T-helper 17 cell (primary cell): Measurements from ENCODE around the gene LZTR1. TPM values are rescaled to one million over a fixed set of nuclear protein-coding genes. Genes with fewer than 3 reads are reported as not detected.

Source experiments
- ATAC-seq: fragments of 150-1000 bp; cut with Tn5 transposase; 2 replicates; pipeline ENCODE4 v1.10.0; 2021; ENCODE audit warnings: mild to moderate bottlenecking, moderate library complexity
- DNase-seq, 3 donors: peaks; one replicate each; pipeline versions ENCODE4 v3.0.0 to v3.0.0-alpha.2; 2020 to 2021
- H3K9me3 ChIP-seq: one replicate; pipeline ENCODE4 v1.7.0; 2013; ENCODE audit warnings: low read length, mild to moderate bottlenecking; ENCODE audit not compliant: control insufficient read depth, poor library complexity, severe bottlenecking
- H3K27ac Mint-ChIP-seq: one replicate; pipeline ENCODE4 v1.8.0; 2022; ENCODE audit warnings: mild to moderate bottlenecking, moderate library complexity, mixed read lengths
- H3K27me3 Mint-ChIP-seq: one replicate; pipeline ENCODE4 v1.8.0; 2022; ENCODE audit warnings: mixed read lengths
- H3K36me3 Mint-ChIP-seq: one replicate; pipeline ENCODE4 v1.8.0; 2022; ENCODE audit warnings: low read depth, mixed read lengths
- H3K4me1 Mint-ChIP-seq: one replicate; pipeline ENCODE4 v1.8.0; 2022; ENCODE audit warnings: mild to moderate bottlenecking, mixed read lengths
- H3K4me3 Mint-ChIP-seq: one replicate; pipeline ENCODE4 v1.8.0; 2022; ENCODE audit warnings: mild to moderate bottlenecking, moderate library complexity, mixed read lengths
- total RNA-seq, 4 donors: library from RNA in 2 of 4; stranded (reverse) in 2 of 4; gene quantifications; one replicate each; pipeline ENCODE4 v1.2.3 and lab custom pipeline; 2022 to 2026

Gene LZTR1
- total RNA-seq, 2 donors from 2014 or later = 49.4 to 59.3 TPM

DNA sequence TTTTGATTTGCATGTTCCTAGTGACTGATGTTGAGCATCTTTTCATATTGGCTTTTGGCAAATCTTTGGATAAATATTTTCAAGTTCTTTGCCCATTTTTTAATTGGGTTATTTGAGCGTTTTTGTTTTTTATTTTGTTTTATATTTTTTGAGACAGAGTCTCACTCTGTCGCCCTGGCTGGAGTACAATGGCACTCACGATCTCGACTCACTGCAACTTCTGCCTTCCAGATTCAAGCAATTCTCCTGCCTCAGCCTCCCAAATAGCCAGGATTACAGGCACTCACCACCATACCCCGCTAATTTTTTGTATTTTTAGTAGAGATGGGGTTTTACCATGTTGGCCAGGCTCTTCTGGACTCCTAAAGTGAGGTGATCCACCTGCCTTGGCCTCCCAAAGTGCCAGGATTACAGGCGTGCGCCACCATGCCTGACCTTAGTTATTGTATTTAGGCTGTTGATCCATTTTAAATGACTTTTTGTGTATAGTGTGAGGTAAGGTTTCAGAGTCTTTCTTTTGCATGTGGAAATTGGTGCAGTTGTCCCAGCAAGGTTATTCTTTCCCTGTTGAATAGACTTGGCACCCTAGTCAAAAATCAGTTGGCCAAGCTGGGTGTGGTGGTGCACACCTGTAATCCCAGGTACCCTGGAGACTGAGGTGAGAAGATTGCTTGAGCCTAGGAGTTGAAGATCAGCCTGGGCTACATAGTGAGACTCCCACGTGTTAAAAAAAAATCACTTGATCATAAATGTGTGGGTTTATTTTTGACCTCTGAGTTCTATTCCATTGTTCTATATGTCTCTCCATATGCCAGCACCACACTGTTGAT is 38.8 kb upstream of the LZTR1 start:
- H3K9me3 ChIP-seq = no peaks in the 10 kb centered on the region
- Mint-ChIP-seq H3K4me1 (peaks cover 61% of the 10 kb centered on the region), H3K27me3 (no peaks in the 10 kb centered on the region), H3K36me3 (peaks cover 4% of the 10 kb centered on the region), H3K27ac (peak overlapping the region; percentile 57), H3K4me3 (no peak overlapping the region)
- ATAC-seq (no peak), DNase-seq (no peak)

DNA sequence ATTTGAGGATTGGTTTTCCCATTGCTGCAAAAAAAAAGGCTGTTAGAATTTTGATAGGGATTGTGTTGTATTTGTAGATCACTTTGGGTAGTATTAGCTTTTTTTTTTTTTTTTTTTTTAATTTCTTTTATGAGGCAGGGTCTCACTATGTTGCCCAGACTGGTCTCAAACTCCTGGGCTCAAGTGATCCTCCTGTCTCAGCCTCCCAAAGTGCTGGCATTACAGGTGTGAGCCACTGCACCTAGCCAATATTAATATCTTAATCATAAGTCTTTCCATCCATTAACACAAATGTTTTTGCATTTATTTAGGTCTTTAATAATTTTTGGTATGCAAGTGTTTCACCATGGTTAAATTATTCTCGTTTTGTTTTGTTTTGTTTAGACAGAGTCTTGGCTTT is 38.1 kb upstream of the LZTR1 start:
- DNase-seq = no peak
- no peaks in the 10 kb centered on the region for H3K9me3 ChIP-seq
- Mint-ChIP-seq H3K4me3 (no peak overlapping the region), H3K36me3 (peaks cover 4% of the 10 kb centered on the region), H3K4me1 (peaks cover 57% of the 10 kb centered on the region), H3K27me3 (no peaks in the 10 kb centered on the region), H3K27ac (no peak overlapping the region)
- no peak for ATAC-seq

DNA sequence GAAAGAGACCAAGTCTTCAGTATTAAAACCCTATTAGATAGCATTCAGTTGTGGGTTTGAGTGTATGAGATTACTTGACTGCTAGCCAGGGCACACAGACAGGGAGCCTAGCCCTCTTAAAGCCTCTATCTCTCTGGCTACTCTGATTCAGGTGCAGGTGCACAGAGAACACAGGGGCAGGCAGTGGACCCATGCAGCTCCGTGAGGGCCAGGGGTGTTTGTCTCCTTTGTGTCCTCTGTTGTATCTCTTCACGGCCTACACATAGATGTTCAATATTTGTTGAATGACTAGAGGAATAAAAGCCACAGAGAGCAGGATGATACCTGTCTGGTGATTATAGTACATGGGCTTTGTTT is 36.5 kb upstream of the LZTR1 start:
- H3K36me3 Mint-ChIP-seq = peaks cover 6% of the 10 kb centered on the region
- H3K4me3 Mint-ChIP-seq = no peak overlapping the region
- no peak for DNase-seq
- H3K9me3 ChIP-seq = no peaks in the 10 kb centered on the region
- peaks cover 51% of the 10 kb centered on the region for H3K4me1 Mint-ChIP-seq
- no peak overlapping the region for H3K27ac Mint-ChIP-seq
- ATAC-seq = no peak
- H3K27me3 Mint-ChIP-seq = no peaks in the 10 kb centered on the region

DNA sequence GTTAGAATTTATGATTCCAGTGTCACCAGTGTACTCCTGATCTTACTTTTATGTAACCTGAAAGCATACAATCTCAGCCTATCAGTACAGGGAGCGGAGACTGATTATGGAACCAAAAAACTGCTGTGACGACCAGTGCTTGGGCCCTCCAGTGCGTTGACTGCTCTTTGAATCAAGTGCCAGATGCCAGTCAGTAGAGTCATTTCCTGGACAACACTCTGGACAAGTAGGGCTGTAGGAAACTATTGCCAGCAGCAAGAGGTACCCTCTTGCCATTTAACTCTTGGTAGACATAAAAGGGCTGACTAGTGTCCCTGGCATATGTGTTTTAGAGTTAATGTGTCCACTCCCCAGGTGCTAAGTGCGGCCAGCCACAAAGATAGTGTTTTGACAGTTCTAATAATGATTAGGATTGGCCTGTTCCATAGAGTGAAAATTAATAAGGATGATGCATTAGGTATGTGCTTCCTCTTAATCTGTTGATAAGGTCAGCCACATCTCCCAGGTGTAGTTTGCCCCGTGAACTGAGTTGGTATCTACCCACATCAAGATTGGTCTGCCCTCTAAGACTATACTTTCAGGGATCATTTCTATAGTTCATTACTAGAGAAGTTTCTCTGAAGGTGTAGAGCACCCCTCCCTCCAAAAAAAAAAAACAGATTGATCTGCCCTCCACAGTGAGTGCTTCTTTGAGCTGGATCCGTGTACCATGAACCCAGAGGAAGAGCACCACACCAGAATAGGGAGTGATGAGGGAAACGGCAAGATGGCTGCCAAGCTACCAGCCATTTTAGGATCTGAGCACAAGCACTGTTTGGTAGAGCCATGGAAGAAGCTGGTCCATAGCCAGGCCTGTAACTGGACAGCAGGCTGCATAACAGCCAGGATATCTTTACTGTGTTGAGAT is 35.8 kb upstream of the LZTR1 start:
- Mint-ChIP-seq H3K4me1 (peaks cover 44% of the 10 kb centered on the region), H3K36me3 (peaks cover 4% of the 10 kb centered on the region), H3K27me3 (no peaks in the 10 kb centered on the region), H3K27ac (peak overlapping the region; percentile 56), H3K4me3 (no peak overlapping the region)
- ATAC-seq (no peak), DNase-seq (no peak)
- no peaks in the 10 kb centered on the region for H3K9me3 ChIP-seq

DNA sequence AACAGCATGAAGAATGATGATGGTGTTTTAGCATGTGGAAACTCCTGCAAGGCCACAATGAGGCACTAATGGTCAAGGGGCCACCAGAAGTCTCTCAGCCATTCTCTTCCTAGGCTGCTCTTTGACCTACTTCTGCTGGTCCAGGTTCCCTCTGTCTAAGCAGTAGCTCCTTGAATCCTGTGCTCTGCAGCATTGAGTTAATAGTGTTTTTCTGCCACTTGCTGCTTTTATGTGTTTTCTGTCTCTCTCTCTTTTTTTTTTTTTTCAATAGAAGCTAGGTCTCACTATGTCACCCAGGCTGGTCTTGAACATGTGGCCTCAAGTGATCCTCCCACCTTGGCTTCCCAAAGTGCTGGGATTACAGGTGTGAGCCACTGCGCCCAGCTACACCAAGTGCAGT is 35.1 kb upstream of the LZTR1 start:
- H3K4me3 Mint-ChIP-seq = no peak overlapping the region
- peaks cover 4% of the 10 kb centered on the region for H3K36me3 Mint-ChIP-seq
- H3K4me1 Mint-ChIP-seq = peaks cover 41% of the 10 kb centered on the region
- no peaks in the 10 kb centered on the region for H3K27me3 Mint-ChIP-seq
- DNase-seq (no peak), ATAC-seq (no peak)
- peak overlapping the region; percentile 56 for H3K27ac Mint-ChIP-seq
- no peaks in the 10 kb centered on the region for H3K9me3 ChIP-seq

DNA sequence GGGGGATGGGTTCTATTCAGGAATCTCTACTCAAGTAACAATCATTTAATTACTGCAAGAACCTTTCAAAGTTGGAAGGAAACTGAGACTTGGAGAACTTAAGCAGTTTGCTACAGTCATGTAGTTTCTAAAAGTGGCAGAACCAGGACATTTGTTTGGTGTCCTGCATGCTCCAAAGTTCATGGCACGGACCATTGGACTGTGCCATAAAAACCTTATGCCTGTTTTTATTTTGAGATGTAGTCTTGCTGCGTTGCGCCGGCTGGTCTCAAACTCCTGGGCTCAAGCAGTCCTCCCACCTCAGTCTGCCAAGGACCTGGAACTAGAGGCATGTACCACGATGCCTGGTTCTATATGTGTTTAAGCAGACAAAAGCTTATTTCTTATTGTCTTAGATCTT is 33.6 kb upstream of the LZTR1 start:
- DNase-seq (no peak), ATAC-seq (no peak)
- Mint-ChIP-seq H3K27ac (no peak overlapping the region), H3K27me3 (no peaks in the 10 kb centered on the region), H3K36me3 (peaks cover 4% of the 10 kb centered on the region), H3K4me3 (no peak overlapping the region), H3K4me1 (peaks cover 27% of the 10 kb centered on the region)
- H3K9me3 ChIP-seq = no peaks in the 10 kb centered on the region

DNA sequence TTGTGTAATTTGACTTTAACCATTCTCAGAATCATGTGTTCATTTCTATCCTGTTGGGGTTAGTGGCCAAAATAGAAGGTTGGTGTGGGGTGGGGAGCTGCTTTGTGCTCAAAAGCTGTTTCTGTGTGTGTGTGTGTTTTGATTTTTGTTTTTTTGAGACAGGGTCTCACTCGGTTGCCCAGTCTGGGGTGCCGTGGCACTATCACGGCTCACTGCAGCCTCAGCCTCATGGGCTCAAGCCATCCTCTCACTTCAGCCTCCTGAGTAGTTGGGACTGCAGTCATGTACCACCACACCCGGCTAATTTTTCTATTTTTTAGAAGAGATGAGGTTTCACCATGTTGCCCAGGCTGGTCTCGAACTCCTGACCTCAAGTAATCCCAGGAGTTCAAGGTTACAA is 33.1 kb upstream of the LZTR1 start:
- H3K36me3 Mint-ChIP-seq = peaks cover 4% of the 10 kb centered on the region
- H3K4me3 Mint-ChIP-seq = no peak overlapping the region
- H3K9me3 ChIP-seq = no peaks in the 10 kb centered on the region
- H3K27me3 Mint-ChIP-seq = no peaks in the 10 kb centered on the region
- H3K27ac Mint-ChIP-seq = peak overlapping the region; percentile 4
- no peak for DNase-seq
- peaks cover 22% of the 10 kb centered on the region for H3K4me1 Mint-ChIP-seq
- ATAC-seq = no peak

DNA sequence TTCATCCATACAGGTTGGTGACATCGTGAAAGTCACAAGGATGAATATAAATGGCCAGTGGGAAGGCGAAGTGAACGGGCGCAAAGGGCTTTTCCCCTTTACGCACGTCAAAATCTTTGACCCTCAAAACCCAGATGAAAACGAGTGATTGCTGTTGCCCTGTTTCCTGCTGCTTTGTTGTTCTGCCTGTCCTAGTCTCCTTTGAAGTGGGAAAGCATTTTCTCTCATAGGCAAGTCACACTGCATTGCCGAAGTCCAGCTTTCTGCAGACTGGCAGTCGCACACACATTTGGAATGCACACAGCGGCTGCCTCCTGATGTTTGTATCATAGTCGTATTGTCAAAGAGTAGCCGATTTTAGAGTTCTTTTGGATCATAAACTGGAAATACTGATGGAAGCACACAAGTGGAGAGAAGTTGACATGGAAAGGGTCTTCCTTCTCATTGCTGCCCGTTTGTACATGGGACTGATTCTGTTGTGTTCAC is 32.4 kb upstream of the LZTR1 start:
- DNase-seq (no peak), ATAC-seq (no peak)
- no peak overlapping the region for H3K4me3 Mint-ChIP-seq
- H3K27ac Mint-ChIP-seq = peak overlapping the region; percentile 4
- H3K4me1 Mint-ChIP-seq = peaks cover 22% of the 10 kb centered on the region
- peaks cover 4% of the 10 kb centered on the region for H3K36me3 Mint-ChIP-seq
- no peaks in the 10 kb centered on the region for H3K9me3 ChIP-seq
- H3K27me3 Mint-ChIP-seq = no peaks in the 10 kb centered on the region

DNA sequence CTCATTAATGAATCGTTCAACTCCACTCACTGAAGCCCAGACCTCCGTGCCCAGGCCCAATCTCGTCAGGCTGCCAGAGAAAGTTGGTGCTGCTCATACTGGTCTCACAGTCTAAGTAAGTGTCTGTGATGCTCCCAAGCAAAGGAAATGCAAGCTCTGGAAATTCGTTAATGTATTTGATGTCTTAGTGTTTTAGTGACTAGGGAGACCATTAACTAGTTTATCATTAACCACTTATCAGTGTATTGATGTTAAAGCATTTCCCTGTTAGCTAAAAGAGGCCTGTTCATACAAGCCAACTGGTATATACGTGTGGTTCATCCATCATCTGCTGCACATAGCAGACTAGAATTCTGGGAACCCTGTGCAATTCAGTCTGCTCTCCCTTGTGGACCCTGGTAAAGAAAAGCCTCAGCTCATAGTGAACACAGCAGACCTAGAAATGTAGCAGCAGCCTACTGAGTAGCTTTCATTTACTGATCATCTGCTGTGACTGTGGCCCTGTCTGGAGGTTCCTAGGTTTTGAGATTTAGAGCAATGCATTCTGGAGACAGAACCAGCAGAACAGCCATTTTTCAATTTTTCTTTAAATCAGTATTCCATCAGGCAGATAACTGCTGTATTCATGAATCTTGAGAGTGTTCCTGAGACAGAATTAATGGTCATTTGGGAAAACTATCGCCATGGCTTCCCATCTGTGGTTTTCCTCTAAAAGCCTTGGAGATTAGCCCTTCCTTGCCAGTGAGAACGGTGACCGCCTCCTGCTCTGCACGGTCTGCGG is 30.8 kb upstream of the LZTR1 start:
- H3K9me3 ChIP-seq = no peaks in the 10 kb centered on the region
- Mint-ChIP-seq H3K4me3 (no peak overlapping the region), H3K27ac (no peak overlapping the region), H3K4me1 (peaks cover 12% of the 10 kb centered on the region), H3K36me3 (peaks cover 4% of the 10 kb centered on the region), H3K27me3 (peaks cover 2% of the 10 kb centered on the region)
- DNase-seq (no peak), ATAC-seq (no peak)

DNA sequence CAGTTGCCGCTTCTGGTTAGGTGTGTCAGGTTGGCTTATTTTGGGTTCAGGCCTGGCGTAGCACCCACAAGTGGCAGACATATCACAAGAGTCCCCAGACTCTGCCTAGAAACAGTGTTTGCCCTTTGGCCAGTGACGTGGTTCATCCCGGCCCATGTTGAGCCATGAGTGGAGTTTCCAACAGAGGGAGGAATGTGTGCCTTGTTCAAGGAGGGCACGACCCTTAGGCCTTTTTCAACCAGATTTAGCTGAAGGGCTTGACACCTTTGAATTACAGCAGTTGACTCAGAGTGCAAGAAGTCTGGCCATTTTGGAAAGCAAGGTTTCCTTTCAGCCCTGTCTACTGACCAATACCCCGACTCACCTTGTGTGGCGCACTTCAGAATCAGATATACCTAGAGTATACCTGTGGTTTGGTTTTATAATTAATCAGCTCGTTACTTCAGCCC is 30.1 kb upstream of the LZTR1 start:
- DNase-seq (no peak), ATAC-seq (no peak)
- peaks cover 11% of the 10 kb centered on the region for H3K4me1 Mint-ChIP-seq
- H3K27ac Mint-ChIP-seq = no peak overlapping the region
- no peak overlapping the region for H3K4me3 Mint-ChIP-seq
- H3K9me3 ChIP-seq = no peaks in the 10 kb centered on the region
- H3K27me3 Mint-ChIP-seq = peaks cover 4% of the 10 kb centered on the region
- H3K36me3 Mint-ChIP-seq = peaks cover 4% of the 10 kb centered on the region

DNA sequence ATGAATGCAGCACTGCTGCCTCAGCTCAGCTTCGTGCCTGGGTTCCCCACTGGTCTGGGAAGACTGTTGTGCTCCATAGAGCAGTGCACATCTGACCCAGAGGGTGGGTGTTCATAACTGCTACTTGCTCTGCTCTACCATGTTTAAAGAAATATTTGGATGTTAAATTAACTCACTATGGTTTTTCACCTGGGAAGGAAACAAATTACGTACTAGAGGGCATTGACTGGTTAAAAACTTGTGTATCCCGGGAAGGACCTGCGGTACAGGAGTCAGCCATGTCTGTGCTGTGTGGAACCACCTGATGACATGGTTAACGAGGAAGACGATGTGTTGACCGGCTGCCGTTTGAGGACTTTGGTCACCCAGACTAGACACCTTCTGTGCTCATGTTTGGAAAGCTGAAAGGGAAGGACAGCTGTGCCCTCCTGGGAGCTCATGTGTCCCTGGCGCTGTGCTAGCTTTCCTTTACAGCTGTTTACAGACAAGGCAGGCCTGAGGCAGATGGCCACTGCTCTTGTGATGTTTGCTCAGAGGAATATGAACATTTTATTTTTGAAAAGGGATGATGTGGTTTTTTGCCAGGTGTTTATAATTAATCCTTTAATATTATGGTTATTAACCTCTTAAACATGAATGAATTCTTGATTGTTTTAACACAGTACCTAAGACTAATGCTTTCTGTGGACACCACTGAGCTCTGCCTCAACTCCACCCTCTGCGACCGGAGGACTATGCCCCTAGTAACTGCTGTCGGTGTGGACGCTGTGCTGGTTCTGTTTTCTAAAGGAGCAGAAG is 29.4 kb upstream of the LZTR1 start:
- Mint-ChIP-seq H3K27me3 (peaks cover 5% of the 10 kb centered on the region), H3K27ac (peak overlapping the region; percentile 79), H3K4me3 (no peak overlapping the region), H3K4me1 (peaks cover 11% of the 10 kb centered on the region), H3K36me3 (peaks cover 4% of the 10 kb centered on the region)
- H3K9me3 ChIP-seq = no peaks in the 10 kb centered on the region
- DNase-seq = no peak
- ATAC-seq = no peak

DNA sequence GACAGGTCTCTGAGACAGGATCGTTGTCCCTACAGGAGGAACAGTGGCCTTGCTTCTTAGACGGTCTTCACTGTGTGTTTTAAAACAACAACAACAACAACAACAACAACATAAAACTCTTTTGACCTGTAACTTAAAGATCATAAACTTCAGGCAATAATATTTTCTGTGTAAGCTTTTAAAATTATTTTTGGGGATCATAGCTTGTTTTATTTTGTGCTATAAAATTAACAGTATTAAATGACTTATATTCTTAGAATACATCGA is 28.8 kb upstream of the LZTR1 start:
- no peaks in the 10 kb centered on the region for H3K9me3 ChIP-seq
- no peak for DNase-seq
- Mint-ChIP-seq H3K4me3 (no peak overlapping the region), H3K4me1 (peaks cover 8% of the 10 kb centered on the region), H3K27ac (no peak overlapping the region), H3K27me3 (peaks cover 11% of the 10 kb centered on the region), H3K36me3 (peaks cover 4% of the 10 kb centered on the region)
- no peak for ATAC-seq
